ENCODE measurements around the gene KRT13. TPM values are rescaled to one million over a fixed set of nuclear protein-coding genes. Genes with fewer than 3 reads are reported as not detected.

The KRT13 gene
- total and polyA plus RNA-seq, 9 of the 15 experiments (the other 6 are each of a cell fraction or from before 2014, with no cell fraction given), result 0.11 to 1.1 (median 0.24) TPM; not detected in 3

GRCh38 chr17:41496803-41497484 is 8.5 kb downstream of the KRT13 start (continued):
- TF ChIP-seq SRF (CRISPR knock-in tag; IDR thresholded peaks at IDR 0.05) (peak in 1 of 2 experiments; percentile 92; a peak in 1 of 4 replicates), FOSL1 (tag; conservative IDR thresholded peaks at IDR 0.05) (0 out of 2 replicates have a peak, but pooled peaks have one; percentile 21), FUS (optimal IDR thresholded peaks at IDR 0.05; ENCODE audit: low read depth, low read length) (no peak), ETV6 (IDR thresholded peaks at IDR 0.05; ENCODE audit: borderline replicate concordance in 1 of 2, low read depth in 2 of 2, low read length in 1 of 2) (no peak), ETV6 (CRISPR knock-in tag; IDR thresholded peaks at IDR 0.05; ENCODE audit: borderline replicate concordance) (no peak), XRCC4 (IDR thresholded peaks at IDR 0.05; ENCODE audit: extremely low read depth, insufficient read depth, insufficient read length) (no peak), ETS1 (conservative IDR thresholded peaks at IDR 0.05; ENCODE audit: control insufficient read depth, low read depth, low read length) (no peak), TCF15 (CRISPR knock-in tag; IDR thresholded peaks at IDR 0.05) (no peak), STAG1 (CRISPR knock-in tag; IDR thresholded peaks at IDR 0.05; ENCODE audit: borderline replicate concordance) (no peak), GATAD2B (IDR thresholded peaks at IDR 0.05; ENCODE audit: borderline replicate concordance) (no peak), ZNF124 (CRISPR knock-in tag; IDR thresholded peaks at IDR 0.05) (no peak), ATF4 (CRISPR knock-in tag; IDR thresholded peaks at IDR 0.05) (no peak), SPI1 (IDR thresholded peaks at IDR 0.05; ENCODE audit: borderline replicate concordance, low read depth, low read length) (peak; percentile 90), NFE2L1 (tag; IDR thresholded peaks at IDR 0.05; ENCODE audit: borderline replicate concordance, low read depth) (no peak), ZNF584 (CRISPR knock-in tag; IDR thresholded peaks at IDR 0.05; ENCODE audit: low read depth) (no peak), ZNF518B (CRISPR knock-in tag; IDR thresholded peaks at IDR 0.05) (no peak), ZBTB11 (CRISPR knock-in tag; IDR thresholded peaks at IDR 0.05) (no peak)
